Liver (tissue), 3 donors: Measurements from ENCODE around the gene PRELID3B.

Source experiments
- EGR1 ChIP-seq, 2 donors: IDR thresholded peaks; 2 replicates each; pipeline ENCODE4 v1.6.1; 2016 to 2018; ENCODE audit warnings: antibody characterized with exemption in 2 of 2, low read depth in 2 of 2
- FOXA2 ChIP-seq: IDR thresholded peaks from 2 replicates; pipeline ENCODE4 v1.6.1; 2016; ENCODE audit warnings: antibody characterized with exemption
- GABPA ChIP-seq, 2 donors: IDR thresholded peaks in 1 of 2; conservative IDR thresholded peaks in 1 of 2; 2 replicates each; pipeline ENCODE4 v1.6.1; 2016; ENCODE audit warnings: antibody characterized with exemption in 2 of 2, mild to moderate bottlenecking in 1 of 2, moderate library complexity in 1 of 2
- JUND ChIP-seq, 2 donors: IDR thresholded peaks; 2 replicates each; pipeline ENCODE4 v1.6.1; 2016; ENCODE audit warnings: antibody characterized with exemption in 2 of 2
- NR2F2 ChIP-seq: IDR thresholded peaks from 2 replicates; pipeline ENCODE4 v1.6.1; 2016; ENCODE audit warnings: antibody characterized with exemption
- RAD21 ChIP-seq, 2 donors: IDR thresholded peaks; 2 replicates each; pipeline ENCODE4 v1.6.1; 2016; ENCODE audit warnings: antibody characterized with exemption in 2 of 2, mild to moderate bottlenecking in 2 of 2
- RXRA ChIP-seq, 2 donors: IDR thresholded peaks; 2 replicates each; pipeline ENCODE4 v1.6.1; 2017 to 2018; ENCODE audit warnings: antibody characterized with exemption in 2 of 2, mild to moderate bottlenecking in 1 of 2
- SP1 ChIP-seq: IDR thresholded peaks from 2 replicates; pipeline ENCODE4 v1.6.1; 2018; ENCODE audit warnings: antibody characterized with exemption, mild to moderate bottlenecking
- YY1 ChIP-seq: IDR thresholded peaks from 2 replicates; pipeline ENCODE4 v1.6.1; 2016; ENCODE audit warnings: antibody characterized with exemption, mild to moderate bottlenecking
- TF ChIP-seq, protein P1 (sequence below): fragments of 150-350 bp; IDR thresholded peaks from 2 replicates; pipeline ENCODE4 v1.5.1; 2017; ENCODE audit warnings: improper control_type of control experiment, low read depth, low read length; ENCODE audit not compliant: missing input control
- TF ChIP-seq, protein P2 (sequence below): IDR thresholded peaks from 2 replicates; pipeline ENCODE4 v1.6.1; 2016; ENCODE audit warnings: antibody characterized with exemption
- TF ChIP-seq, protein P3 (sequence below): IDR thresholded peaks from 2 replicates; pipeline ENCODE4 v1.6.1; 2016; ENCODE audit warnings: antibody characterized with exemption
- donor health status: healthy.
- donor health status: healthy.

DNA sequence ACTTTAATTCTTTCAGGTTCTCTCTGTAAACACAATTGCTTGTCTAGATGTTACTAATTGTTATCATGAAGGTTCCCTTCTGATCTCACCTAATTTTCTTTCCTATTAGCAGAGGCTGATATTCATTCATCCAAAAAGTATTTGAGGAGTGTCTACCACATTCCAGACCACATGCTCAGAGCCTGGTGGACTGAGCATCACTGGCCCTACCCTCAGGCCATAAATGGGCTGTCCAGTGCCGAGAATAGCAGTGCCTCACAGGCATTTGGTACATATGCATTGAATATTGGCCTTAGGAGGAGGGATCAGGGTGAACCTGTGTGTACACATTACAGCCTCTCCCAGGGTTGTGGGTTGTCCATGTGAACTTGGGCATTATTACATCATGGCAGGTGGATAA is 40.4 kb upstream of the PRELID3B start:
- TF ChIP-seq RXRA (IDR thresholded peaks at IDR 0.05) (no peak), JUND (IDR thresholded peaks at IDR 0.05) (no peak), NR2F2 (no peak), FOXA2 (no peak), RAD21 (IDR thresholded peaks at IDR 0.05) (no peak), YY1 (no peak), GABPA (IDR thresholded peaks at IDR 0.05 in 1 of 2, conservative IDR thresholded peaks at IDR 0.05 in 1 of 2) (no peak), EGR1 (IDR thresholded peaks at IDR 0.05; ENCODE audit: low read depth in 2 of 2) (no peak), SP1 (no peak)
- TF ChIP-seq, protein P1, sequence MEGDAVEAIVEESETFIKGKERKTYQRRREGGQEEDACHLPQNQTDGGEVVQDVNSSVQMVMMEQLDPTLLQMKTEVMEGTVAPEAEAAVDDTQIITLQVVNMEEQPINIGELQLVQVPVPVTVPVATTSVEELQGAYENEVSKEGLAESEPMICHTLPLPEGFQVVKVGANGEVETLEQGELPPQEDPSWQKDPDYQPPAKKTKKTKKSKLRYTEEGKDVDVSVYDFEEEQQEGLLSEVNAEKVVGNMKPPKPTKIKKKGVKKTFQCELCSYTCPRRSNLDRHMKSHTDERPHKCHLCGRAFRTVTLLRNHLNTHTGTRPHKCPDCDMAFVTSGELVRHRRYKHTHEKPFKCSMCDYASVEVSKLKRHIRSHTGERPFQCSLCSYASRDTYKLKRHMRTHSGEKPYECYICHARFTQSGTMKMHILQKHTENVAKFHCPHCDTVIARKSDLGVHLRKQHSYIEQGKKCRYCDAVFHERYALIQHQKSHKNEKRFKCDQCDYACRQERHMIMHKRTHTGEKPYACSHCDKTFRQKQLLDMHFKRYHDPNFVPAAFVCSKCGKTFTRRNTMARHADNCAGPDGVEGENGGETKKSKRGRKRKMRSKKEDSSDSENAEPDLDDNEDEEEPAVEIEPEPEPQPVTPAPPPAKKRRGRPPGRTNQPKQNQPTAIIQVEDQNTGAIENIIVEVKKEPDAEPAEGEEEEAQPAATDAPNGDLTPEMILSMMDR, result no peak
- TF ChIP-seq, protein P2, sequence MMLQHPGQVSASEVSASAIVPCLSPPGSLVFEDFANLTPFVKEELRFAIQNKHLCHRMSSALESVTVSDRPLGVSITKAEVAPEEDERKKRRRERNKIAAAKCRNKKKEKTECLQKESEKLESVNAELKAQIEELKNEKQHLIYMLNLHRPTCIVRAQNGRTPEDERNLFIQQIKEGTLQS, result no peak
- TF ChIP-seq, protein P3, sequence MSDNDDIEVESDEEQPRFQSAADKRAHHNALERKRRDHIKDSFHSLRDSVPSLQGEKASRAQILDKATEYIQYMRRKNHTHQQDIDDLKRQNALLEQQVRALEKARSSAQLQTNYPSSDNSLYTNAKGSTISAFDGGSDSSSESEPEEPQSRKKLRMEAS, result no peak
